D721Med (cell line): Measurements from ENCODE around the gene CIART.
A peak's percentile ranks its signal among the peaks of the same experiment; 100 is the strongest.
"Not testable (repeated sequence)": the region's sequence is repeated elsewhere in the genome, so short reads cannot be mapped to it uniquely, and the experiment has no call there.

Source experiments
- DNase-seq: peaks from one replicate; pipeline ENCODE4 v3.0.0; 2011; ENCODE audit warnings: low spot score; ENCODE audit not compliant: insufficient read length
- FAIRE-seq: peaks from 2 replicates; lab custom pipeline; 2011; peaks lifted over from hg19 to GRCh38; lab: Jason Lieb, UNC
- CTCF ChIP-seq: IDR thresholded peaks from 2 replicates; pipeline ENCODE4 v1.5.1; 2012; ENCODE audit warnings: mild to moderate bottlenecking, control low read depth; ENCODE audit not compliant: insufficient read depth; ENCODE audit errors: missing control alignments

Gene CIART

GRCh38 chr1:150309758-150310508, 27.6 kb downstream of the CIART start:
- no peak for TF ChIP-seq CTCF
- DNase-seq (no peak), FAIRE-seq (no peak)

- FAIRE-seq (peak; percentile 96), DNase-seq (peak; percentile 55)
- no peak for TF ChIP-seq CTCF
Observed at GRCh38 chr1:150311762-150312161, 29.4 kb downstream of the CIART start.

GRCh38 chr1:150314691-150315090, 32.3 kb downstream of the CIART start:
- not testable (repeated sequence) for DNase-seq, FAIRE-seq

- no peak for TF ChIP-seq CTCF
- FAIRE-seq (no peak), DNase-seq (no peak)
Observed at GRCh38 chr1:150320667-150320978, 38.3 kb downstream of the CIART start.

GRCh38 chr1:150321826-150322166, 39.4 kb downstream of the CIART start:
- TF ChIP-seq CTCF, result no peak
- FAIRE-seq, result no peak
- DNase-seq, result no peak

- peak; percentile 25 for FAIRE-seq
- DNase-seq, result no peak
- no peak for TF ChIP-seq CTCF
Observed at GRCh38 chr1:150322310-150322709, 40.0 kb downstream of the CIART start.

- no peak for TF ChIP-seq CTCF
- DNase-seq, result no peak
- no peak for FAIRE-seq
Observed at GRCh38 chr1:150332651-150333290, 50.4 kb downstream of the CIART start.
